Kidney glomerular epithelial cell (primary cell): ENCODE data around the gene CLEC1B.
"Not testable (repeated sequence)": the region's sequence is repeated elsewhere in the genome, so short reads cannot be mapped to it uniquely, and the experiment has no call there.

ENCODE experiments used
- DNase-seq: peaks from one replicate; lab custom pipeline; 2025; lab: John Stamatoyannopoulos, UW

Gene CLEC1B

GRCh38 chr12:9974731-9975130 lies 24.2 kb downstream of the CLEC1B start:
- not testable (repeated sequence) for DNase-seq

- no peak for DNase-seq
Measured at GRCh38 chr12:9973949-9974348, 25.0 kb downstream of the CLEC1B start.

GRCh38 chr12:9971181-9971580 lies 27.7 kb downstream of the CLEC1B start, which contains the start of gene CLEC12A:
Gene CLEC12A, plus strand, starts transcription at chr12:9971409. Its CDS starts 188 bp downstream, at chr12:9971597.
- no peak for DNase-seq

GRCh38 chr12:9969673-9970072 lies 29.2 kb downstream of the CLEC1B start:
- no peak for DNase-seq

GRCh38 chr12:9961901-9962300 lies 37.0 kb downstream of the CLEC1B start:
- no peak for DNase-seq

GRCh38 chr12:9961106-9961505 lies 37.8 kb downstream of the CLEC1B start:
- no peak for DNase-seq

GRCh38 chr12:9960590-9960989 lies 38.3 kb downstream of the CLEC1B start:
- DNase-seq, result no peak

GRCh38 chr12:9957834-9958233 lies 41.1 kb downstream of the CLEC1B start:
- no peak for DNase-seq

GRCh38 chr12:9952954-9953729 lies 45.8 kb downstream of the CLEC1B start:
- not testable (repeated sequence) for DNase-seq

- no peak for DNase-seq
Measured at GRCh38 chr12:9951026-9951675, 47.8 kb downstream of the CLEC1B start.

GRCh38 chr12:9948606-9949296 lies 50.2 kb downstream of the CLEC1B start:
- no peak for DNase-seq

- no peak for DNase-seq
Measured at GRCh38 chr12:9947674-9948073, 51.2 kb downstream of the CLEC1B start.

GRCh38 chr12:9944391-9944790 lies 54.5 kb downstream of the CLEC1B start:
- no peak for DNase-seq

GRCh38 chr12:9943240-9943639 lies 55.7 kb downstream of the CLEC1B start:
- no peak for DNase-seq
